ENCODE data around the gene RDM1.

- TF ChIP-seq CTCF (IDR thresholded peaks at IDR 0.05; ENCODE audit: insufficient read depth, low read length, poor library complexity, severe bottlenecking) (no peak), EZH2phosphoT487 (conservative IDR thresholded peaks at IDR 0.05; ENCODE audit: low read length) (no peak)
These were observed 38.2 kb downstream of the RDM1 start for GRCh38 chr17:35892091-35893035.

Measured in SU-DHL-6 (cell line).